ENCODE data around the gene ANKRD65.
"Not testable (repeated sequence)": the region's sequence is repeated elsewhere in the genome, so short reads cannot be mapped to it uniquely, and the experiment has no call there.

GRCh38 chr1:1452365-1452739 lies 31.3 kb upstream of the ANKRD65 start:
- not testable (repeated sequence) for TF ChIP-seq CTCF (optimal IDR thresholded peaks at IDR 0.05 in 1 of 3, IDR thresholded peaks at IDR 0.05 in 1 of 3, conservative IDR thresholded peaks at IDR 0.05 in 1 of 3; ENCODE audit: extremely low read depth in 1 of 3, insufficient read depth in 2 of 3, low read length in 3 of 3); EZH2 (IDR thresholded peaks at IDR 0.05; ENCODE audit: low read length)
